Measurements from ENCODE around the gene KLK15.
"Not testable (repeated sequence)": the region's sequence is repeated elsewhere in the genome, so short reads cannot be mapped to it uniquely, and the experiment has no call there.

DNA sequence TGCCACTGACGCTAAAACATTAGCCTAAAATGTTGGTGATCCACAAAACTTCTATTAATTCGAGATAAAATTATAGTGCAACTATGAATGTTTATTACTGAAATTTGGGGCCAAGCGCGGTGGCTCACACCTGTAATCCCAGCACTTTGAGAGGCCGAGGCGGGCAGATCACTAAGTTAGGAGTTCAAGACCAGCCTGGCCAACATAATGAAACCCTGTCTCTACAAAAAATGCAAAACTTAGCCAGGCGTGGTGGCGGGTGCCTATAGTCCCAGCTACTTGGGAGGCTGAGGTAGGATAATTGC lies 49.6 kb downstream of the KLK15 start:
- not testable (repeated sequence) for TF ChIP-seq POLR2A (IDR thresholded peaks at IDR 0.05; ENCODE audit: low read depth, low read length); RAD21 (IDR thresholded peaks at IDR 0.05; ENCODE audit: low read length); CHD1 (IDR thresholded peaks at IDR 0.05; ENCODE audit: low read depth, low read length); NFE2L2 (IDR thresholded peaks at IDR 0.05; ENCODE audit: low read depth, low read length); MXI1 (IDR thresholded peaks at IDR 0.05; ENCODE audit: borderline replicate concordance, low read depth, low read length); SMC3 (IDR thresholded peaks at IDR 0.05; ENCODE audit: low read depth, low read length); RFX5 (IDR thresholded peaks at IDR 0.05; ENCODE audit: low read depth, low read length); RCOR1 (IDR thresholded peaks at IDR 0.05; ENCODE audit: insufficient replicate concordance, low read length)
- TF ChIP-seq, protein P1, sequence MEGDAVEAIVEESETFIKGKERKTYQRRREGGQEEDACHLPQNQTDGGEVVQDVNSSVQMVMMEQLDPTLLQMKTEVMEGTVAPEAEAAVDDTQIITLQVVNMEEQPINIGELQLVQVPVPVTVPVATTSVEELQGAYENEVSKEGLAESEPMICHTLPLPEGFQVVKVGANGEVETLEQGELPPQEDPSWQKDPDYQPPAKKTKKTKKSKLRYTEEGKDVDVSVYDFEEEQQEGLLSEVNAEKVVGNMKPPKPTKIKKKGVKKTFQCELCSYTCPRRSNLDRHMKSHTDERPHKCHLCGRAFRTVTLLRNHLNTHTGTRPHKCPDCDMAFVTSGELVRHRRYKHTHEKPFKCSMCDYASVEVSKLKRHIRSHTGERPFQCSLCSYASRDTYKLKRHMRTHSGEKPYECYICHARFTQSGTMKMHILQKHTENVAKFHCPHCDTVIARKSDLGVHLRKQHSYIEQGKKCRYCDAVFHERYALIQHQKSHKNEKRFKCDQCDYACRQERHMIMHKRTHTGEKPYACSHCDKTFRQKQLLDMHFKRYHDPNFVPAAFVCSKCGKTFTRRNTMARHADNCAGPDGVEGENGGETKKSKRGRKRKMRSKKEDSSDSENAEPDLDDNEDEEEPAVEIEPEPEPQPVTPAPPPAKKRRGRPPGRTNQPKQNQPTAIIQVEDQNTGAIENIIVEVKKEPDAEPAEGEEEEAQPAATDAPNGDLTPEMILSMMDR (conservative IDR thresholded peaks at IDR 0.05; ENCODE audit: low read depth, low read length) = not testable (repeated sequence)
- TF ChIP-seq, protein P2, sequence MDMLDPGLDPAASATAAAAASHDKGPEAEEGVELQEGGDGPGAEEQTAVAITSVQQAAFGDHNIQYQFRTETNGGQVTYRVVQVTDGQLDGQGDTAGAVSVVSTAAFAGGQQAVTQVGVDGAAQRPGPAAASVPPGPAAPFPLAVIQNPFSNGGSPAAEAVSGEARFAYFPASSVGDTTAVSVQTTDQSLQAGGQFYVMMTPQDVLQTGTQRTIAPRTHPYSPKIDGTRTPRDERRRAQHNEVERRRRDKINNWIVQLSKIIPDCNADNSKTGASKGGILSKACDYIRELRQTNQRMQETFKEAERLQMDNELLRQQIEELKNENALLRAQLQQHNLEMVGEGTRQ (IDR thresholded peaks at IDR 0.05; ENCODE audit: low read depth, low read length) = not testable (repeated sequence)

All from IMR-90 (cell line).